Right atrium auricular region (tissue), 2 donors: ENCODE results near the gene SLC46A2. TPM values are rescaled to one million over a fixed set of nuclear protein-coding genes. Genes with fewer than 3 reads are reported as not detected.

ENCODE experiments used
- DNase-seq: peaks from one replicate; pipeline ENCODE4 v3.0.0-alpha.2; 2019; ENCODE audit warnings: low spot score
- H3K27ac ChIP-seq, 2 donors: fragments of 200-600 bp; sonication (generic); 1 replicate in 1 of 2; 2 replicates in 1 of 2; pipeline ENCODE4 v1.5.1; 2016 to 2019
- H3K27me3 ChIP-seq, 2 donors: fragments of 200-600 bp; sonication (generic); one replicate each; pipeline versions ENCODE4 v1.5.1 to v1.6.0; 2017 to 2019
- H3K36me3 ChIP-seq: fragments of 200-600 bp; sonication (generic); one replicate; pipeline ENCODE4 v1.5.1; 2016
- H3K4me1 ChIP-seq, 2 donors: fragments of 200-600 bp; sonication (generic); one replicate each; pipeline versions ENCODE4 v1.5.1 to v1.6.0; 2017 to 2019
- H3K4me3 ChIP-seq, 2 donors: fragments of 200-600 bp; sonication (generic); 1 replicate in 1 of 2; 2 replicates in 1 of 2; pipeline ENCODE4 v1.5.1; 2017 to 2019; ENCODE audit warnings: mild to moderate bottlenecking in 1 of 2, moderate library complexity in 1 of 2
- H3K9me3 ChIP-seq, 2 donors: fragments of 200-600 bp; sonication (generic); one replicate each; pipeline ENCODE4 v1.5.1; 2019
- total RNA-seq, 2 donors: library from RNA; depleted of rRNA; stranded (reverse); fragments of >200 nt; gene quantifications; one replicate each; pipeline ENCODE4 v1.1.0, GENCODE V29; 2016
- TF ChIP-seq, protein P1 (sequence below), 2 donors: fragments of 200-600 bp; sonication (generic); IDR thresholded peaks; one replicate each; pipeline ENCODE4 v1.5.1; 2019; ENCODE audit warnings: antibody characterized with exemption in 2 of 2

SLC46A2 gene
- total RNA-seq, 2 donors from 2014 or later: 0.43 TPM; not detected in 1

DNA sequence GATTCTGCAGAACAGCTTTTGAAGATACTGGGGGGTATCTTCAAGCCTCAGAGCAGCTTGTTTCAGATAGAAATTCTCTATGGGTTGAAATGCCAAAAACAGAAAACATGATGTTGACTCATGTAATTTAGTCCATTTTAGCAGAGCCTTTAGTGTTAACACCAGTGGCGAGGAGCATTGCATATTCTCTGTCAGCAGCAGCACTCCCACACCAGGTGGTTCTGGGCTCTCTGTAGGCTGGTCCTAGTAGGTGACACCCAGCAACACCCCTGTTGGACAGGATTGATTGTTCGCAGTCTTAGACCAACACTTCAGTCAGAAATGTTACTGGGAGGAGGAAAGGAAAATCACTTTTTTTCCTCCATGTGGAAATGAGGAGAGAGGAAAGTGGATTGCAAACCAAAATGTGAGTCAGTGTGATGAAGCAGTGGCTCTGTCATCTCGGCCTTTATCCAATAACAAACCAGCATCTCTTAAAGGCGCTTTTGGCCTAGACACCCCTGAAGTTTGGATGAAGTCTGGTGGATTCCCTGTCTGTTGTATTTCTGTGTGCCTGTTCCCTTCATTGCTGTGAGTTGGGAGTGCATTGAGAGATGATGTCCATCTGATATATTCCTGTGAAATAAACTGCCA lies 16.8 kb downstream of the SLC46A2 start:
- Histone ChIP-seq H3K4me3 (no peak overlapping the region), H3K9me3 (no peaks in the 10 kb centered on the region), H3K4me1 (no peaks in the 10 kb centered on the region), H3K36me3 (peaks cover 5% of the 10 kb centered on the region), H3K27me3 (no peaks in the 10 kb centered on the region), H3K27ac (no peak overlapping the region)
- TF ChIP-seq, protein P1, sequence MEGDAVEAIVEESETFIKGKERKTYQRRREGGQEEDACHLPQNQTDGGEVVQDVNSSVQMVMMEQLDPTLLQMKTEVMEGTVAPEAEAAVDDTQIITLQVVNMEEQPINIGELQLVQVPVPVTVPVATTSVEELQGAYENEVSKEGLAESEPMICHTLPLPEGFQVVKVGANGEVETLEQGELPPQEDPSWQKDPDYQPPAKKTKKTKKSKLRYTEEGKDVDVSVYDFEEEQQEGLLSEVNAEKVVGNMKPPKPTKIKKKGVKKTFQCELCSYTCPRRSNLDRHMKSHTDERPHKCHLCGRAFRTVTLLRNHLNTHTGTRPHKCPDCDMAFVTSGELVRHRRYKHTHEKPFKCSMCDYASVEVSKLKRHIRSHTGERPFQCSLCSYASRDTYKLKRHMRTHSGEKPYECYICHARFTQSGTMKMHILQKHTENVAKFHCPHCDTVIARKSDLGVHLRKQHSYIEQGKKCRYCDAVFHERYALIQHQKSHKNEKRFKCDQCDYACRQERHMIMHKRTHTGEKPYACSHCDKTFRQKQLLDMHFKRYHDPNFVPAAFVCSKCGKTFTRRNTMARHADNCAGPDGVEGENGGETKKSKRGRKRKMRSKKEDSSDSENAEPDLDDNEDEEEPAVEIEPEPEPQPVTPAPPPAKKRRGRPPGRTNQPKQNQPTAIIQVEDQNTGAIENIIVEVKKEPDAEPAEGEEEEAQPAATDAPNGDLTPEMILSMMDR (IDR thresholded peaks at IDR 0.05): no peak
- no peak for DNase-seq

DNA sequence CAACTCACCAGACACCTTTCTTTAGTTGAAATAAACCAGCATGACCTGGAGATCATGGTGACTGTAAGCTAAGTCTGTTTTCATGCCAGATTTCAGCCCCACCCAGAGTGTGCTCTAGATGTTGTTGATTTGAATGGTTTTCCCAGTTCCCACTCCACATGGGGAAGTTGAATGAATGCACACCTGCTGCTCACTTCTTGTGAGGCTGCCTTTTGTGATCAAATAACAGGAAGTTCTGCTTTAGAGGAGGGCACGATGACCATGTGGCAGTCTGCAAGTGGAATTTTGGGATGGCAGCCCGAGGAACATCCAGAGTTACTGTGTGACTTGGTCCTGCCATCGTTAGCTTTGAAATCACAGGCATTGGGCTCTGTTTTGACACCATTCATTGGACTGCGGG lies 18.7 kb downstream of the SLC46A2 start:
- H3K27me3 ChIP-seq: no peaks in the 10 kb centered on the region
- no peak for DNase-seq
- no peaks in the 10 kb centered on the region for H3K9me3 ChIP-seq
- H3K36me3 ChIP-seq: peaks cover 12% of the 10 kb centered on the region
- TF ChIP-seq, protein P1 (IDR thresholded peaks at IDR 0.05): no peak
- H3K4me1 ChIP-seq: no peaks in the 10 kb centered on the region
- H3K4me3 ChIP-seq: no peak overlapping the region
- no peak overlapping the region for H3K27ac ChIP-seq

DNA sequence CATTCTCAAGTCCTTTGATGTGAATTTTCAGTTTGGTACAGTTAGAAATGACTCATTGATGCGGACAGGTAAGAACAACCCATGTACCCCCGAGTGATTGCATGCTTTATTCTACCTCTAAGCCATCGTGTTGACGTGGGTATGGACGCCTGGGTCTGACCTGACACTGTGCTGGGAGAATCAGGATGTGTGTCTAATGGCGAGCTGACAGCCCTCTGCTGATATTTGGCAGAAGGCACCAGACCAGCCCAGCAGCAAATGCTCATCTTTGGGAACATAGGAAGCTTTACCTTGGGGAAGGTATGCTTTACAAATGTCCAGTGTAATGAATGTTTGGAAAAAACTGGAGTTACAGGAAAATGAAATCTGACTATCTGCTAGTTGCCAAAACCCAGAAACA lies 20.1 kb downstream of the SLC46A2 start:
- no peak for DNase-seq
- no peak overlapping the region for H3K4me3 ChIP-seq
- TF ChIP-seq, protein P1 (IDR thresholded peaks at IDR 0.05): no peak
- no peaks in the 10 kb centered on the region for H3K27me3 ChIP-seq
- H3K27ac ChIP-seq: no peak overlapping the region
- H3K4me1 ChIP-seq: no peaks in the 10 kb centered on the region
- peaks cover 12% of the 10 kb centered on the region for H3K36me3 ChIP-seq
- H3K9me3 ChIP-seq: no peaks in the 10 kb centered on the region

DNA sequence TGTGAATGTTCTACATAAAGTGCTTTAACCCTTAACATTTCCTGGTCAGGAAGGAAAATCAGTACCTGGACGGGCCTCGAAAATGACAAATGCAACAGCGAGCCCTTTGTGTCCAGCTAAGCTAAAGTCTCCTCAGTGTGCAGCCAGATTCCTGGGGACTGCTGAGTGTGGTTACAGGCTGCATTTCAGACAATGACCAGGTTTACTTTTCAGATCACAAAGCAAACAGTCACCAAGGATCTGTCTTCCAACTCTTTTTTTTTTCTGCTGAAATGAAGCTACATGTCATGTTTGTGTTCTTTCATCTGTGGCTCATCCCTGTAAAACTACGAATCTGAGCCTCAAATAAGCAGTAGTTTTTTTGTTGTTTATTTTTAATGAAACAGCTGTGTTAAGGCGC lies 20.8 kb downstream of the SLC46A2 start:
- Histone ChIP-seq H3K27me3 (no peaks in the 10 kb centered on the region), H3K36me3 (peaks cover 12% of the 10 kb centered on the region), H3K27ac (no peak overlapping the region), H3K9me3 (no peaks in the 10 kb centered on the region), H3K4me1 (no peaks in the 10 kb centered on the region), H3K4me3 (no peak overlapping the region)
- no peak for DNase-seq
- TF ChIP-seq, protein P1 (IDR thresholded peaks at IDR 0.05): no peak

DNA sequence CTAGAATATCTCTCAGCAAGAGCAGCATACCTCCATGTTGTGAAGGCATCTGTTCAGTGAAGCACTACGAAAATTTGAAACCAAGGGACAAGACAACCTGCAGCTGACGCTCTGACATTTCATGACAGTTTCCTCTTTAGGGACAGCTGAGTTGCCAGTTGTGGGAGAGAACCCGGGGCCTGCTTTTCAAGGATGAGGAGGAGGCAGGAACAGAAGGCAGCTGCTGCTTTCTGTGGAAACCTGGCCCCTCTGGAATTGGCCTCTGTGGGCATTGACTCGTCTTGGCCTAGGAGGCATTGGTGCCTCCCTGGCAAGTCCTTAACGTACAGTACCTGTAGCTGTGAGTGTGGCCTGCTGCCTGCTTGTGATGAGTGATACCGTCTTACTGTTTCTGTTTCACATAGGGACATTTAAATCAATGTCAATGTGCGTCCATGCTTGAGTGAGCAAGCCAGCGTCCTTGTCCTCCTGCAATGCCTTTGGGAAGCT lies 21.6 kb downstream of the SLC46A2 start:
- DNase-seq: no peak
- H3K9me3 ChIP-seq: no peaks in the 10 kb centered on the region
- H3K4me3 ChIP-seq: no peak overlapping the region
- peaks cover 12% of the 10 kb centered on the region for H3K36me3 ChIP-seq
- no peaks in the 10 kb centered on the region for H3K4me1 ChIP-seq
- no peak overlapping the region for H3K27ac ChIP-seq
- no peaks in the 10 kb centered on the region for H3K27me3 ChIP-seq
- TF ChIP-seq, protein P1 (IDR thresholded peaks at IDR 0.05): no peak

DNA sequence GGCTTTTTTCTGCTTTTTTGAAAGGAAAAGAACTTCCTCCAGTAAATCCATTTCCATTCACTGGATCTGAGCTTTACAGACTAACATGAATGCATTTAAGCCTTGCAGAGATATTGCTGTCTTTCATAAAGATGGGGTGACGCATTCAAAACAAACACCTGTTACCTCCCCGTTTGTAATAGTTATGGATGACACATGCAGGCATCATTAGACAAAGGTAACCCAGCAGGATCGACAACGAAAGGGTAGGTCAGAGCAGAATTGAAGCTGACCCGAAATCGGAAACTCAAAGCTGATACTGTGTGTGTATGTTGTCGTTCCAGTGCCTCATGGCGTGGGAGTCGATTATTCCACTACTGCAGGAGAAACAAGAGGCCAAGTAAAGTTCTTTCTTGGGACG lies 22.2 kb downstream of the SLC46A2 start:
- Histone ChIP-seq H3K4me1 (no peaks in the 10 kb centered on the region), H3K36me3 (peaks cover 12% of the 10 kb centered on the region), H3K4me3 (no peak overlapping the region), H3K27ac (no peak overlapping the region), H3K27me3 (no peaks in the 10 kb centered on the region), H3K9me3 (no peaks in the 10 kb centered on the region)
- TF ChIP-seq, protein P1 (IDR thresholded peaks at IDR 0.05): no peak
- DNase-seq: no peak
